ENCODE results near the gene KCNMA1.

- TF ChIP-seq, protein P1, sequence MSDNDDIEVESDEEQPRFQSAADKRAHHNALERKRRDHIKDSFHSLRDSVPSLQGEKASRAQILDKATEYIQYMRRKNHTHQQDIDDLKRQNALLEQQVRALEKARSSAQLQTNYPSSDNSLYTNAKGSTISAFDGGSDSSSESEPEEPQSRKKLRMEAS (IDR thresholded peaks at IDR 0.05; ENCODE audit: low read depth, low read length), result no peak
- TF ChIP-seq CTCF (IDR thresholded peaks at IDR 0.05; ENCODE audit: low read depth, low read length) (no peak), POLR2A (IDR thresholded peaks at IDR 0.05; ENCODE audit: extremely low read depth, insufficient read length) (no peak), MYC (IDR thresholded peaks at IDR 0.05; ENCODE audit: low read depth, low read length) (no peak)
Measured at GRCh38 chr10:77625379-77625778, 12.2 kb downstream of the KCNMA1 start.

Data from NB4 (cell line).